DND-41 (cell line): Measurements from ENCODE around the gene MINDY4.

Experiments
- CTCF ChIP-seq: IDR thresholded peaks from 2 replicates; pipeline ENCODE4 v1.5.1; 2012; ENCODE audit warnings: borderline replicate concordance, low read length, moderate library complexity, mild to moderate bottlenecking; ENCODE audit not compliant: poor library complexity, severe bottlenecking; ENCODE audit errors: extremely low read depth
- EZH2 ChIP-seq: IDR thresholded peaks from 3 replicates; pipeline ENCODE4 v1.6.1; 2012; ENCODE audit warnings: borderline replicate concordance, low read depth, mild to moderate bottlenecking, moderate library complexity, low read length, inconsistent platforms; ENCODE audit not compliant: severe bottlenecking

DNA sequence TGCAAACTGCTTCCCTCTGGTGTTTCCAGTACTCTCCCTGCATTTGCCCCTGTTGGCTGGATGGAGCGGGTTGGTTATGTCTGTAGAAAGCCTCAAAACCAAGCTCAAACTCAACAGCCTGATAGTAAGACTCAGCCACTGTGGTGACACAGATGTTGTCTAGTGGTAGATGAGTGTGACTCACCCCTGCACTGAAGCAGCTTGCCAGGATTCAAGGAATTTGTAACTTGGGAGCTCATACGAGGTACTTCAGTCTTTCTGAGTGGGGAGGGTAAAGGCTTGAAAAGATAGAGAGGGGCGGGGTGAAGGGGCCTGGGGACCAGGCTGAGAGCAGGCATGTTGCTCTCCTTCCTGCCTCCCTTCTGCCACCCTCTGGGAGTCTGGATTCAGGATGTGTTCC lies 117.5 kb downstream of the MINDY4 start:
- no peak for TF ChIP-seq CTCF
- TF ChIP-seq EZH2 = no peak
